Colonic mucosa (tissue), 4 donors: ENCODE results near the gene ATXN7L1. TPM values are rescaled to one million over a fixed set of nuclear protein-coding genes. Genes with fewer than 3 reads are reported as not detected.

Experiments
- DNase-seq: peaks from one replicate; pipeline ENCODE4 v3.0.0-alpha.2; 2020
- H3K27ac ChIP-seq: fragments of 200-600 bp; one replicate; pipeline ENCODE4 v1.8.0; 2021
- H3K27me3 ChIP-seq: fragments of 200-600 bp; one replicate; pipeline ENCODE4 v1.8.0; 2021
- H3K36me3 ChIP-seq: fragments of 200-600 bp; one replicate; pipeline ENCODE4 v1.8.0; 2021
- H3K4me1 ChIP-seq: fragments of 200-600 bp; one replicate; pipeline ENCODE4 v1.8.0; 2021; ENCODE audit warnings: mild to moderate bottlenecking
- H3K4me3 ChIP-seq: fragments of 200-600 bp; one replicate; pipeline ENCODE4 v1.8.0; 2021
- H3K9ac ChIP-seq, 2 donors: one replicate each; pipeline ENCODE4 v1.7.0; 2013; ENCODE audit warnings: control low read depth in 2 of 2, low read depth in 2 of 2, low read length in 2 of 2
- H3K9me3 ChIP-seq: fragments of 200-600 bp; one replicate; pipeline ENCODE4 v1.8.0; 2021
- CTCF ChIP-seq: fragments of 200-600 bp; IDR thresholded peaks from one replicate; pipeline ENCODE4 v1.8.0; 2022; ENCODE audit warnings: antibody characterized with exemption, mild to moderate bottlenecking
- intact Hi-C: fragments of 100-400 bp; cut with DNase I; formaldehyde crosslinking; loops from one replicate; pipeline ENCODE4 v1.14.1; 2022
- total RNA-seq, 2 donors: library from RNA; stranded (reverse); fragmentation: NEBNext Ultra II Directional in 1 of 2; extraction: Animal tissue kit (Norgen Biotek cat#: 25700) in 1 of 2; gene quantifications; one replicate each; pipeline ENCODE4 v1.2.1, GENCODE V29; 2021
- donor health status: healthy.
- donor health status: DM: no; HTN: no; CAD: no.
- donor health status: DM: no; HTN: no; CAD: no.

Gene ATXN7L1
- total RNA-seq, 2 donors from 2014 or later = 13.0 to 15.1 TPM

DNA sequence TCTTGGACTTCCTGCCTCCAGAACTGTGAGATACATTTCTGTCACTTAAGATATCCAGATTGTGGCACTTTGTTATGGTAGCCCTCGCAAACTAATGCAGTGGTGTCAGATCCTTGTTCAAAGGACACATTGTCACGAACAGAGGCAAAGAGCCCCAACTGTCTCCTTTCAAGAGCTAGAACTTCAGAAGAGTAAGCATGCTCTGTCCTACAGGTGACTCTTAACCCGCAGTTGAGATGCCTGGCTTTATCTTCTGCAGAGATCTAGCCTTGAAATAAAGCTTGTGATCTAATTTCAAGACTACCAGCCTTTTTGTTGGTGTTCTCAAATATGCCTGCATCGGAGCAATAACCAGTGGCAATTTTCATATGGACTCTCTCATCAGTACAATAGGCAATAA is 134.4 kb downstream of the ATXN7L1 start:
- TF ChIP-seq CTCF = no peak
- intact Hi-C loops = no loop called here
- Histone ChIP-seq H3K36me3 (no peaks in the 10 kb centered on the region), H3K4me1 (no peaks in the 10 kb centered on the region), H3K27ac (no peak overlapping the region), H3K9ac (no peak overlapping the region), H3K27me3 (no peaks in the 10 kb centered on the region), H3K9me3 (no peaks in the 10 kb centered on the region), H3K4me3 (no peak overlapping the region)
- DNase-seq = no peak

- intact Hi-C loops = no loop called here
- no peak overlapping the region for H3K4me3 ChIP-seq
- H3K27me3 ChIP-seq = no peaks in the 10 kb centered on the region
- DNase-seq = no peak
- H3K4me1 ChIP-seq = no peaks in the 10 kb centered on the region
- H3K27ac ChIP-seq = no peak overlapping the region
- H3K9me3 ChIP-seq = no peaks in the 10 kb centered on the region
- no peak overlapping the region for H3K9ac ChIP-seq
- H3K36me3 ChIP-seq = no peaks in the 10 kb centered on the region
- TF ChIP-seq CTCF = no peak
Measured at GRCh38 chr7:105738133-105738532, 138.3 kb downstream of the ATXN7L1 start.

- Histone ChIP-seq H3K4me3 (no peak overlapping the region), H3K4me1 (no peaks in the 10 kb centered on the region), H3K27me3 (no peaks in the 10 kb centered on the region), H3K9me3 (no peaks in the 10 kb centered on the region), H3K9ac (no peak overlapping the region), H3K36me3 (no peaks in the 10 kb centered on the region), H3K27ac (no peak overlapping the region)
- no peak for DNase-seq
- no peak for TF ChIP-seq CTCF
- intact Hi-C loops = no loop called here
Measured at GRCh38 chr7:105734233-105734632, 142.2 kb downstream of the ATXN7L1 start.

DNA sequence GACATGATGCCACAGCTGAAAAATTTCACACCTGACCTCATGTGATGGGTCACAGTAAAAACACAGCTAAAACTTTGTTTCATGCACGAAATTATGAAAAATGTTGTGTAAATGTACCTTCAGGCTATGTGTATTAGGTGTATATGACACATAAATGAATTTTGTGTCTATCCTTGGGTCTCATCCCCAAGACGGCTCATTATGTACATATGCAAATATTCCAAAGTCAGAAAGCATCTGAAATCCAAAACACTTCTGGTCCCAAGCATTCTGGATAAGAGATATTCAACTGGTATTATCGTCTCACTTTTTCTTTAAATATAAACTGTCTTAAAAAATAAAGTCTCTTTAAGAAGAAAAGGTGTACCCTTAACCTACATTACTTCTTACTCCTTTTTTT is 145.4 kb downstream of the ATXN7L1 start:
- Histone ChIP-seq H3K4me1 (no peaks in the 10 kb centered on the region), H3K4me3 (no peak overlapping the region), H3K36me3 (no peaks in the 10 kb centered on the region), H3K27me3 (no peaks in the 10 kb centered on the region), H3K27ac (no peak overlapping the region), H3K9ac (no peak overlapping the region), H3K9me3 (no peaks in the 10 kb centered on the region)
- intact Hi-C loops = no loop called here
- no peak for TF ChIP-seq CTCF
- DNase-seq = no peak

- Histone ChIP-seq H3K36me3 (no peaks in the 10 kb centered on the region), H3K4me1 (no peaks in the 10 kb centered on the region), H3K9me3 (no peaks in the 10 kb centered on the region), H3K27me3 (no peaks in the 10 kb centered on the region), H3K4me3 (no peak overlapping the region), H3K9ac (no peak overlapping the region), H3K27ac (no peak overlapping the region)
- intact Hi-C loops = no loop called here
- DNase-seq = no peak
- no peak for TF ChIP-seq CTCF
Measured at GRCh38 chr7:105728028-105728427, 148.4 kb downstream of the ATXN7L1 start.

GRCh38 chr7:105724688-105725087 is 151.7 kb downstream of the ATXN7L1 start:
- Histone ChIP-seq H3K9me3 (no peaks in the 10 kb centered on the region), H3K27ac (no peak overlapping the region), H3K27me3 (no peaks in the 10 kb centered on the region), H3K36me3 (no peaks in the 10 kb centered on the region), H3K9ac (no peak overlapping the region), H3K4me1 (no peaks in the 10 kb centered on the region), H3K4me3 (no peak overlapping the region)
- intact Hi-C loops = no loop called here
- TF ChIP-seq CTCF = no peak
- no peak for DNase-seq
